Neural cell (in vitro differentiated cells): ENCODE measurements around the gene RASIP1. TPM values are rescaled to one million over a fixed set of nuclear protein-coding genes. Genes with fewer than 3 reads are reported as not detected.

Experiments used
- H2AFZ ChIP-seq: fragments of 200-600, 300-800 bp; sonication (generic), shearing (Covaris generic); 2 replicates; pipeline ENCODE4 v1.6.0; 2014; ENCODE audit warnings: low read depth, mild to moderate bottlenecking, antibody characterized with exemption, low read length, moderate library complexity
- H3F3A ChIP-seq: fragments of 200-600 bp; shearing (Covaris generic); 2 replicates; pipeline ENCODE4 v1.6.1; 2016; ENCODE audit warnings: mild to moderate bottlenecking, moderate library complexity, mixed read lengths, antibody characterized with exemption, low read length; ENCODE audit not compliant: insufficient read depth, poor library complexity, severe bottlenecking
- H3K27ac ChIP-seq: fragments of 200-600, 300-800 bp; sonication (generic), shearing (Covaris generic); 2 replicates; pipeline ENCODE4 v1.5.1; 2014; ENCODE audit warnings: mild to moderate bottlenecking, low read length, moderate library complexity
- H3K27me3 ChIP-seq: fragments of 300-800, 200-600 bp; sonication (generic), shearing (Covaris generic); 2 replicates; pipeline ENCODE4 v1.6.0; 2014; ENCODE audit warnings: mild to moderate bottlenecking, low read depth, low read length, moderate library complexity; ENCODE audit not compliant: insufficient read depth
- H3K36me3 ChIP-seq: fragments of 300-800, 200-600 bp; sonication (generic), shearing (Covaris generic); 2 replicates; pipeline ENCODE4 v1.5.1; 2014; ENCODE audit warnings: mild to moderate bottlenecking, antibody characterized with exemption, low read length, moderate library complexity; ENCODE audit not compliant: insufficient read depth
- H3K4me2 ChIP-seq: fragments of 300-800, 200-600 bp; sonication (generic), shearing (Covaris generic); 2 replicates; pipeline ENCODE4 v1.6.0; 2014; ENCODE audit warnings: mild to moderate bottlenecking, low read length
- H3K4me3 ChIP-seq: fragments of 300-800, 200-600 bp; sonication (generic), shearing (Covaris generic); 2 replicates; pipeline ENCODE4 v1.5.1; 2014; ENCODE audit warnings: mild to moderate bottlenecking, low read length, moderate library complexity
- H3K79me2 ChIP-seq: fragments of 200-600 bp; shearing (Covaris generic); replicated peaks from 2 replicates; pipeline ENCODE4 v1.6.0; 2014; ENCODE audit warnings: mild to moderate bottlenecking, low read length, moderate library complexity; ENCODE audit not compliant: insufficient read depth
- H3K9ac ChIP-seq: fragments of 300-800, 200-600 bp; sonication (generic), shearing (Covaris generic); 2 replicates; pipeline ENCODE4 v1.6.1; 2016; ENCODE audit warnings: mild to moderate bottlenecking, low read length, mixed read lengths
- H3K9me2 ChIP-seq: fragments of 200-600 bp; shearing (Covaris generic); 2 replicates; pipeline ENCODE4 v1.6.1; 2016; ENCODE audit warnings: mild to moderate bottlenecking, low read length, mixed read lengths; ENCODE audit not compliant: insufficient read depth
- H3K9me3 ChIP-seq: fragments of 200-600, 300-800 bp; sonication (generic), shearing (Covaris generic); 2 replicates; pipeline ENCODE4 v1.6.1; 2016; ENCODE audit warnings: mild to moderate bottlenecking, mixed run types, low read length, moderate library complexity, mixed read lengths
- H4K20me1 ChIP-seq: fragments of 200-600 bp; shearing (Covaris generic); 2 replicates; pipeline ENCODE4 v1.6.1; 2016; ENCODE audit warnings: mild to moderate bottlenecking, mixed run types; ENCODE audit not compliant: insufficient read depth
- EP300 ChIP-seq: fragments of 450-650 bp; conservative IDR thresholded peaks from 2 replicates; pipeline ENCODE4 v1.6.1; 2014; ENCODE audit warnings: antibody characterized with exemption, mild to moderate bottlenecking, moderate library complexity; ENCODE audit not compliant: poor library complexity, severe bottlenecking
- EZH2 ChIP-seq: fragments of 200-600, 300-800 bp; shearing (Covaris generic), sonication (generic); IDR thresholded peaks from 2 replicates; pipeline ENCODE4 v1.6.1; 2014; ENCODE audit warnings: antibody characterized with exemption, low read length, borderline replicate concordance, mild to moderate bottlenecking; ENCODE audit not compliant: insufficient read depth, poor library complexity, severe bottlenecking
- MXI1 ChIP-seq: fragments of 450-650 bp; conservative IDR thresholded peaks from 2 replicates; pipeline ENCODE4 v1.6.1; 2014; ENCODE audit warnings: antibody characterized with exemption, mild to moderate bottlenecking; ENCODE audit not compliant: poor library complexity, severe bottlenecking
- POLR2AphosphoS5 ChIP-seq: IDR thresholded peaks from 2 replicates; pipeline ENCODE4 v1.6.1; 2012
- RAD21 ChIP-seq: fragments of 450-650 bp; conservative IDR thresholded peaks from 2 replicates; pipeline ENCODE4 v1.6.1; 2014; ENCODE audit warnings: antibody characterized with exemption, mild to moderate bottlenecking, moderate library complexity
- SMC3 ChIP-seq: fragments of 450-650 bp; conservative IDR thresholded peaks from 2 replicates; pipeline ENCODE4 v1.6.1; 2014; ENCODE audit warnings: antibody characterized with exemption, mild to moderate bottlenecking, moderate library complexity; ENCODE audit not compliant: poor library complexity
- TAF1 ChIP-seq: IDR thresholded peaks from 2 replicates; pipeline ENCODE4 v1.6.1; 2012; ENCODE audit warnings: low read depth
- polyA plus RNA-seq: library from polyadenylated mRNA; depleted of rRNA; stranded (reverse); fragments of >200 nt; gene quantifications from 2 replicates; pipeline ENCODE4 v1.2.3, GENCODE V29; 2014
- TF ChIP-seq, protein P1 (sequence below): IDR thresholded peaks from 2 replicates; pipeline ENCODE4 v1.6.1; 2012; ENCODE audit warnings: borderline replicate concordance
- TF ChIP-seq, protein P2 (sequence below): fragments of 450-650 bp; IDR thresholded peaks from 2 replicates; pipeline ENCODE4 v1.5.1; 2014; ENCODE audit warnings: antibody characterized with exemption, mild to moderate bottlenecking, moderate library complexity; ENCODE audit not compliant: poor library complexity, severe bottlenecking

The RASIP1 gene
- polyA plus RNA-seq, 1 donor from 2014 or later: not detected

- no peak overlapping the region for H3K4me3 ChIP-seq
- H3K36me3 ChIP-seq: no peaks in the 10 kb centered on the region
- no peaks in the 10 kb centered on the region for H4K20me1 ChIP-seq
- no peak overlapping the region for H3K9ac ChIP-seq
- no peaks in the 10 kb centered on the region for H3K9me3 ChIP-seq
- H3K79me2 ChIP-seq: no peaks in the 10 kb centered on the region
- no peak overlapping the region for H3K27ac ChIP-seq
- H3K9me2 ChIP-seq: no peaks in the 10 kb centered on the region
- H3K27me3 ChIP-seq: no peaks in the 10 kb centered on the region
- H3F3A ChIP-seq: no peaks in the 10 kb centered on the region
- H2AFZ ChIP-seq: no peak overlapping the region
- no peak for TF ChIP-seq EZH2
- TF ChIP-seq TAF1: no peak
- TF ChIP-seq EP300: no peak
- TF ChIP-seq, protein P1, sequence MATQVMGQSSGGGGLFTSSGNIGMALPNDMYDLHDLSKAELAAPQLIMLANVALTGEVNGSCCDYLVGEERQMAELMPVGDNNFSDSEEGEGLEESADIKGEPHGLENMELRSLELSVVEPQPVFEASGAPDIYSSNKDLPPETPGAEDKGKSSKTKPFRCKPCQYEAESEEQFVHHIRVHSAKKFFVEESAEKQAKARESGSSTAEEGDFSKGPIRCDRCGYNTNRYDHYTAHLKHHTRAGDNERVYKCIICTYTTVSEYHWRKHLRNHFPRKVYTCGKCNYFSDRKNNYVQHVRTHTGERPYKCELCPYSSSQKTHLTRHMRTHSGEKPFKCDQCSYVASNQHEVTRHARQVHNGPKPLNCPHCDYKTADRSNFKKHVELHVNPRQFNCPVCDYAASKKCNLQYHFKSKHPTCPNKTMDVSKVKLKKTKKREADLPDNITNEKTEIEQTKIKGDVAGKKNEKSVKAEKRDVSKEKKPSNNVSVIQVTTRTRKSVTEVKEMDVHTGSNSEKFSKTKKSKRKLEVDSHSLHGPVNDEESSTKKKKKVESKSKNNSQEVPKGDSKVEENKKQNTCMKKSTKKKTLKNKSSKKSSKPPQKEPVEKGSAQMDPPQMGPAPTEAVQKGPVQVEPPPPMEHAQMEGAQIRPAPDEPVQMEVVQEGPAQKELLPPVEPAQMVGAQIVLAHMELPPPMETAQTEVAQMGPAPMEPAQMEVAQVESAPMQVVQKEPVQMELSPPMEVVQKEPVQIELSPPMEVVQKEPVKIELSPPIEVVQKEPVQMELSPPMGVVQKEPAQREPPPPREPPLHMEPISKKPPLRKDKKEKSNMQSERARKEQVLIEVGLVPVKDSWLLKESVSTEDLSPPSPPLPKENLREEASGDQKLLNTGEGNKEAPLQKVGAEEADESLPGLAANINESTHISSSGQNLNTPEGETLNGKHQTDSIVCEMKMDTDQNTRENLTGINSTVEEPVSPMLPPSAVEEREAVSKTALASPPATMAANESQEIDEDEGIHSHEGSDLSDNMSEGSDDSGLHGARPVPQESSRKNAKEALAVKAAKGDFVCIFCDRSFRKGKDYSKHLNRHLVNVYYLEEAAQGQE: no peak
- no peak for TF ChIP-seq POLR2AphosphoS5
- TF ChIP-seq, protein P2, sequence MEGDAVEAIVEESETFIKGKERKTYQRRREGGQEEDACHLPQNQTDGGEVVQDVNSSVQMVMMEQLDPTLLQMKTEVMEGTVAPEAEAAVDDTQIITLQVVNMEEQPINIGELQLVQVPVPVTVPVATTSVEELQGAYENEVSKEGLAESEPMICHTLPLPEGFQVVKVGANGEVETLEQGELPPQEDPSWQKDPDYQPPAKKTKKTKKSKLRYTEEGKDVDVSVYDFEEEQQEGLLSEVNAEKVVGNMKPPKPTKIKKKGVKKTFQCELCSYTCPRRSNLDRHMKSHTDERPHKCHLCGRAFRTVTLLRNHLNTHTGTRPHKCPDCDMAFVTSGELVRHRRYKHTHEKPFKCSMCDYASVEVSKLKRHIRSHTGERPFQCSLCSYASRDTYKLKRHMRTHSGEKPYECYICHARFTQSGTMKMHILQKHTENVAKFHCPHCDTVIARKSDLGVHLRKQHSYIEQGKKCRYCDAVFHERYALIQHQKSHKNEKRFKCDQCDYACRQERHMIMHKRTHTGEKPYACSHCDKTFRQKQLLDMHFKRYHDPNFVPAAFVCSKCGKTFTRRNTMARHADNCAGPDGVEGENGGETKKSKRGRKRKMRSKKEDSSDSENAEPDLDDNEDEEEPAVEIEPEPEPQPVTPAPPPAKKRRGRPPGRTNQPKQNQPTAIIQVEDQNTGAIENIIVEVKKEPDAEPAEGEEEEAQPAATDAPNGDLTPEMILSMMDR: peak; percentile 90
- no peak for TF ChIP-seq MXI1
- peak; percentile 89 for TF ChIP-seq SMC3
- TF ChIP-seq RAD21: peak; percentile 78
- H3K4me2 ChIP-seq: no peak overlapping the region
Observed at GRCh38 chr19:48674921-48675824, 65.2 kb downstream of the RASIP1 start.

GRCh38 chr19:48674216-48674809 lies 66.1 kb downstream of the RASIP1 start:
- Histone ChIP-seq H3K79me2 (no peaks in the 10 kb centered on the region), H3K4me3 (no peak overlapping the region), H4K20me1 (no peaks in the 10 kb centered on the region), H3F3A (no peaks in the 10 kb centered on the region), H3K27me3 (no peaks in the 10 kb centered on the region), H3K9me3 (no peaks in the 10 kb centered on the region), H3K4me2 (no peak overlapping the region), H3K9ac (no peak overlapping the region), H2AFZ (no peak overlapping the region), H3K9me2 (no peaks in the 10 kb centered on the region), H3K27ac (no peak overlapping the region), H3K36me3 (no peaks in the 10 kb centered on the region)
- TF ChIP-seq EZH2 (no peak), SMC3 (no peak), POLR2AphosphoS5 (no peak)
